Measurements from ENCODE around the gene IRAK2. TPM values are rescaled to one million over a fixed set of nuclear protein-coding genes. Genes with fewer than 3 reads are reported as not detected.

IRAK2 gene
- total and polyA plus RNA-seq, 2 of the 8 experiments (the other 6 are each of a cell fraction or from before 2014, with no cell fraction given): 1.5 TPM

GRCh38 chr3:10213156-10213792 lies 48.6 kb downstream of the IRAK2 start:
- Histone ChIP-seq H3K4me2 (ENCODE audit: insufficient read depth in 1 of 2, low read depth in 2 of 2, low read length in 2 of 2) (no peak overlapping the region), H3K9me3 (ENCODE audit: insufficient read depth in 2 of 2, low read depth in 1 of 2, low read length in 1 of 2) (peaks cover 6 to 8% of the 10 kb centered on the region in 2 experiments; a peak in 1 of 4 replicates), H3K27ac (ENCODE audit: low read depth, low read length) (no peak overlapping the region), H4K91ac (replicated peaks; ENCODE audit: insufficient read length, low read length) (no peak overlapping the region), H4K20me1 (replicated peaks in 1 of 2; ENCODE audit: control insufficient read depth in 1 of 2, insufficient read depth in 2 of 2, low read length in 2 of 2) (no peaks in the 10 kb centered on the region), H3K36me3 (ENCODE audit: control insufficient read depth in 2 of 4, insufficient read depth in 4 of 4, low read length in 3 of 4) (0 out of 8 replicates have a peak, but pooled peaks cover 0 to 5% (median 0%) of the 10 kb centered on the region in 4 experiments), H3K23me2 (ENCODE audit: low read depth, low read length) (no peaks in the 10 kb centered on the region; the same call in 1 of the 2 replicates), H4K8ac (ENCODE audit: extremely low read depth, insufficient read depth, low read length) (no peak overlapping the region), H2BK120ac (replicated peaks; ENCODE audit: low read depth, low read length) (no peak overlapping the region), H3K23ac (ENCODE audit: insufficient read length) (no peak overlapping the region), H2BK15ac (ENCODE audit: low read length) (no peak overlapping the region), H2AK5ac (ENCODE audit: low read depth, low read length) (no peak overlapping the region), H3K4me1 (replicated peaks in 1 of 4; ENCODE audit: control insufficient read depth in 3 of 4, insufficient read depth in 4 of 4, low read length in 3 of 4) (no peaks in the 10 kb centered on the region), H3K18ac (ENCODE audit: extremely low read depth, low read length) (no peak overlapping the region), H3K27me3 (replicated peaks in 1 of 4; ENCODE audit: control insufficient read depth in 3 of 4, extremely low read depth in 1 of 4, insufficient read depth in 3 of 4, low read length in 3 of 4) (no peaks in the 10 kb centered on the region), H2BK5ac (ENCODE audit: low read depth, low read length) (no peak overlapping the region), H3K14ac (ENCODE audit: insufficient read length) (no peak overlapping the region), H2BK20ac (ENCODE audit: low read length) (no peak overlapping the region), H2AFZ (ENCODE audit: low read length) (no peak overlapping the region), H4K5ac (ENCODE audit: insufficient read length, low read depth, low read length) (no peak overlapping the region), H3K56ac (replicated peaks; ENCODE audit: insufficient read length, low read depth, low read length) (no peak overlapping the region), H3K79me2 (ENCODE audit: control insufficient read depth in 1 of 2, insufficient read depth in 2 of 2, low read length in 2 of 2) (no peaks in the 10 kb centered on the region), H2BK12ac (ENCODE audit: low read depth, low read length) (no peak overlapping the region), H3K79me1 (ENCODE audit: low read depth, low read length) (no peaks in the 10 kb centered on the region), H3K9ac (replicated peaks in 1 of 4; ENCODE audit: extremely low read depth in 1 of 4, low read depth in 3 of 4, low read length in 3 of 4) (no peak overlapping the region), H3K4ac (replicated peaks; ENCODE audit: insufficient read length, low read depth, low read length) (no peak overlapping the region), H3K4me3 (ENCODE audit: extremely low read depth in 1 of 4, insufficient read depth in 2 of 4, low read depth in 3 of 4, low read length in 4 of 4) (no peak overlapping the region)
- WGBS, 2 experiments (ENCODE audit: extremely low coverage in 1 of 2, insufficient coverage in 1 of 2, insufficient read length in 1 of 2, insufficient replicate concordance in 2 of 2, low coverage in 1 of 2, low lambda C conversion rate in 2 of 2, missing lambda C conversion rate in 1 of 2): 89% methylated on average over 8 of the region's 9 CpGs; no CpG with 5 or more reads in 1 of the 2 experiments
- DNase-seq (ENCODE audit: low read depth in 1 of 2, low spot score in 2 of 2) (no peak), FAIRE-seq (no peak)
- ChIA-PET POLR2A (ENCODE audit: partially characterized antibody) (no interaction called here), CTCF (ENCODE audit: partially characterized antibody) (interaction anchor here (0.5 to 2.0 kb wide), 4 partner anchors 10 to 60 kb away, joined by 3 to 6 read pairs (median 4); no protein-coding TSS in a partner anchor)
- TF ChIP-seq RFX5 (IDR thresholded peaks at IDR 0.05; ENCODE audit: borderline replicate concordance, low read depth, low read length) (no peak), CBX8 (IDR thresholded peaks at IDR 0.05; ENCODE audit: borderline replicate concordance, low read depth, low read length) (no peak), POU5F1 (IDR thresholded peaks at IDR 0.05; ENCODE audit: low read depth, low read length) (no peak), TBP (IDR thresholded peaks at IDR 0.05; ENCODE audit: low read depth, low read length) (no peak), CBX5 (IDR thresholded peaks at IDR 0.05; ENCODE audit: low read depth, low read length) (no peak), ASH2L (IDR thresholded peaks at IDR 0.05; ENCODE audit: low read length) (no peak), POLR2AphosphoS5 (IDR thresholded peaks at IDR 0.05; ENCODE audit: low read depth, low read length) (no peak), CEBPB (IDR thresholded peaks at IDR 0.05; ENCODE audit: low read depth, low read length) (no peak), RNF2 (IDR thresholded peaks at IDR 0.05; ENCODE audit: borderline replicate concordance, low read depth, low read length, missing control alignments, poor library complexity, severe bottlenecking) (no peak), JUN (IDR thresholded peaks at IDR 0.05; ENCODE audit: low read depth, low read length) (no peak), KDM1A (IDR thresholded peaks at IDR 0.05; ENCODE audit: borderline replicate concordance, low read length) (no peak)

All from H1 (cell line).